GM19043 (cell line): ENCODE results near the gene SLC6A7.
"Not testable (repeated sequence)": the region's sequence is repeated elsewhere in the genome, so short reads cannot be mapped to it uniquely, and the experiment has no call there.

Experiments used
- ATAC-seq: cut with Tn5 transposase; IDR thresholded peaks from one replicate; pipeline ENCODE4 v1.9.1; 2021; ENCODE audit warnings: low read depth; ENCODE audit not compliant: unreplicated experiment

Gene SLC6A7

DNA sequence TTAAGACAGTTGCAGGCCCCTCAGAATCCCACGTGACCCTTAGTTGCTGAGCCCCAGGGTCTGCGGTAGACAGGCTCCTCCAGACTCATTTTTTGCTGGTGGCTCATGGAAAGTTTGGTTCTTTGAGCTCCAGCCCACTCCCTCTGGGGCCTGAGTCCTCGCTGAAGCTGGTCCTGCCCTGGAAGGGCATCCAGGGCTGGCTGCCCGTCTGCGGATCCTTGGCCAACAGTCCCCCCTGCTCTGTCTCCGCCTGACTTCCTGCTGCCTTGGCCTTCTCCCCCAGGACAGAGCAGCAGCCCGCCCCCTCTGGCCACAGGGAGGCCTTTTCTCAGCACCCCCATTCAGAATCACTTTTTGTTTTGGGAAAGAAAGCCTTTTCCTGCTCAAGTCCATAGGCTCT lies 24.4 kb downstream of the SLC6A7 start:
- ATAC-seq = no peak

DNA sequence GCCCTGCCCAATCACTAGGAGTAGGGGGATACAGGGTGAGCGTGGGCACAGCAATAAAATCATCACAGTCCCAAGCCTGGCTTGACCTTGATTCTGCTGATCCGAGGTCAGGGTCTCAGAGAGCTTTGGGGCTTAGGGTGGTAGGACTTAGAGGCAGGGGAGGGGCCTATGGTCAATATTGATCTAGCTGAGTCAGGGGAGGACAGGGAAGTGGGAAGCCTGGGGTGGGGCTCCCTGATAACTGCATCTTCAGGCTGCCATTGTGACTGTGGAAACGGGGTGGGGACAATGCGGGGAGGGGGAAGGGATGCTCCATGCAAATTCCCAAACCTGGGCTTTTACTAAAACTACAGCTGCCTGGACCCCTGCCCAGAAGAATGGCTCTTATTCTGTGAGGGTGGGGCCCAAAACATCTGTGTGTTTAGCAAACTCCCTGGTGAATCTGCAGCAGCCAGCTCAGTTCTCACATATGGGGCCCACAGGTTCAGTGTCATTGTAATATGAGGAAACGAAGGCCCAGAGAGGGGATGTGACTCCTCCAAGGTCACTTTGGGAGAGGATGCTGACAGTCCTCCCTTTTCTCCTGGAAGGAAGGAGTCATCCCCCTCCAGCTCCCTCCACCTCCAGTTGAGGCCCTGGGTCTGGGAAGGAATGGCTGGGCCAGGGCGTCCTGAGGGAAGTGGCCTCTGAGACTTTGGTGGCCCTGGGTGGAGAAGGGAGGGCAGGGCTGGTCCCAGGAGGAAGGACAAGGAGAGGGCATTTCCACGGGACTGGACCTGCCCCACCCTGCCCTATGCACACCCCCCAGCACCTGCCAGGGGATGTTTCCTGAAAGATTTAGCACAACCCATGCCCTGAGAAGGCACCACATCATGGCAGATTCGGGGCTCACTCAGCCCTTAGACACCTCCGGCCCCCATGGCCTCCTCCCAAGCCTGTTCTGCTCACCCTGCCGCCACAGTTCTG lies 26.4 kb downstream of the SLC6A7 start:
- no peak for ATAC-seq

- ATAC-seq = no peak
These were observed 27.2 kb downstream of the SLC6A7 start for GRCh38 chr5:150217038-150217437.

DNA sequence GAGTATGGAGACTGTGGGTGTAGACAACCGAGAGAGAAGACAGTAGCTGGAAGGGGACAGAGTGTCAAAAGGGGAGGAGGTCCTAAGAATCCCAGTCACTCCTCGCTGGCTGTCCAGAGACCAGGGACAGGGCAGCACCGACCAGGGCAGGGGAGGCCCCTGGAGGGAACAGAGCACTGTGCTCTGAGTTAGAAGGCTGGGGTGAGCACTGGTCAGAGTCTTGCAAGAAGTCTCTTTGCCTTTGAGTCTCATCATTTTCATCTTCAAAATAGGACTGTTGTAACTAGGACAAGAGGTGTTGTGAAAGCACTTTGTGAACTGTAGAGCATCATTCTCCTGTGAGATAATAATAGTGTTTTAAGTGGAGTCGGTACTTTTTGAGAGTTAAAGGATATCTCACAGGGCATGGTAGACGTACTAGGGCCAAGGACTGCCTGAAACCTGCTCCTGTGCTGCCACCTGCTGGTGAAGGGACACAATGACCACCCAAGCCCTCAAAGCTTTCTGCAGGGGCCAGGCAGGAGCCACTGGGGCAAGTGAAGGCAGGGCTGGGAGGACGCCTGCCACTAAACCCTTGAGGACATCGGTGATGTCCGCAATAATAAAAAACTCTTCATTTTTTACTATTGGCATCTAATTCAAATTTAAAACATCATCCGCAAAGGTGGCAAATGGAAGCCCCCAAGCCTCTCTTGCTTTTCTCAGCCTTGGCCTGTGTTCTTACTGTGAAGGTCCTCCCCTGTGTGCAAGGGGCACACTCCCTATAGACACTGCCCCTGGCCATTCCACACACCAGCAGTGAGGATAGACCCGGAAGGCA lies 28.2 kb downstream of the SLC6A7 start:
- ATAC-seq = peak; percentile 94

GRCh38 chr5:150218693-150219035 lies 28.8 kb downstream of the SLC6A7 start:
- no peak for ATAC-seq

GRCh38 chr5:150219142-150219541 lies 29.3 kb downstream of the SLC6A7 start:
- ATAC-seq = no peak

DNA sequence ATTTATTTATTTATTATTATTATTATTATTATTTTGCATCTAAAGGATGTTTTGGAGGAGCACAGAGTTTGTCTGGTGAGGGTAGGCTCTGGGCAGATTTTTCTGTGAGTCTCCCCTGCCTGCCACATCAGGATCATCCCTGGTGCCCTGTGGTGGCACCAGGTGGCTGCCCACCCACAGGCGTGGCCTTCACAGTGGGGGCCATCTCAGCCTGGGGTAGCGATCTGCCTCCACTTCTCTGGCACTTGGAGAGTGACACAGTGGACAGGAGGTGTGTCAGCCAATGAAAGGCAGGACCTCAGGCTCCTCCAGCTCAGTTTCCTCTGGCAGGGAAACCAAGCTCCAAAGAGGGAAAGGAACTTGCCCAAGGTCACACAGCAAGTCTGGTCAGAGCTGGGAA lies 30.0 kb downstream of the SLC6A7 start:
- ATAC-seq = no peak

GRCh38 chr5:150221471-150221870 lies 31.6 kb downstream of the SLC6A7 start:
- no peak for ATAC-seq

DNA sequence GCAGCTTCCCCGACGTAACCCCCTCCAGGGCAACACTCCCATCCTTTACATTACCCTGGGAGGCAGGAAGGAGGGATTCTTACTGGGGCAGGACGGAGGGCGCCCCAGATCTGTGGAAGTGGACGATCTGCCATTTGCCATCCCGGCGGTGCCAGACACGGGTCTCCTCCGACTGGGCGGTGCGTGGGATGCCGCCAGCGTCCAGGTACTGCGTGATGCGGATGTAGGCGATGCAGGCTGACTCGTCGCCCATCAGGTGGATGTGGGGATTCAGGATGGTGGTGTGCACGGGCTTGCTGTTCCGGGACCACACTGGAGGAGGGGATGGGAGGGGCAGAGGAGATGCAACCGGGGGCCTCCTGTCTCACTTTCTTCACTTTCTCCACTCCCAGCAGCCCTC lies 33.0 kb downstream of the SLC6A7 start:
- no peak for ATAC-seq

DNA sequence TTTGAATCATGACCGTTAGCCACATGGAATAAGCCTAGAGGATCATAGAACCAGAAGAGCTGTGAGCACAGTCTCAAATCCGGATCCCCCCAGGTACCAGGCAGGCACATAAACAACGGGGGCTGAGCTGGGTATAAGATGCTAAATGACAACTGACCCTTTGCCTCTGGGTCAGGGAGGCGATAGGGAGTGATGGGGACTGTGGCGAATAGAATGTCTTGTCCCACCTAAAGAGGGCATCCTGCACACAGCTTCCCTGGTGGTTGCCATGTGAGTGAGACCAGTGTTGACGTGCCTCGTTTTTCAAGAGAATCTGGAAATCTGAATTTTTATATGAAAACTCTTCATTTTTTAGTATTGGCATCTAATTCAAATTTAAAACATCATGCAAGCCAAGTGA lies 33.6 kb downstream of the SLC6A7 start:
- no peak for ATAC-seq

DNA sequence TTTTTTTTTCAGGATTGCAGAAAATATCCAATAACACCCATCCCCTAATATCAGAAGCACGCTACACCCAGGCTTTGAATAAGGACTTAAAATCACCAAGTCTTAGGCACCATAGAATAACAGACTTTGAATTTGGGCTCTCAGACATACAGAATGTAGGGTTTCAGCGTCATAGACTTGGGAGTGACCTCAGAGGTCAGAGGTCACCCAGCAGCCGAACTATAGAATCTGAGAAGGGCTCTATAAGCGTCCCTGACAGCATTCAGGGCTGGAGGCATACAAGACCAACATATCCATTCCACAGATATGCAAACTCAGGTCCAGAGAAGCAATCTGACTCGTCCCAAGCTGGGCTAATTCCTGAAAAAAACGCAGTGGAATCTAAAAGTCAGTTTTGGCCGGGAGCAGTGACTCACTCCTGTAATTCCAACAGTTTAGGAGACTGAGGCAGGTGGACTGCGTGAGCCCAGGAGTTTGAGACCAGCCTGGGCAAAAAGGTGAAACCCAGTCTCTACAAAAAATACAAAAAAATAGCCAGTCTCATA lies 34.7 kb downstream of the SLC6A7 start:
- ATAC-seq = no peak

- no peak for ATAC-seq
These were observed 37.2 kb downstream of the SLC6A7 start for GRCh38 chr5:150227036-150227435.

DNA sequence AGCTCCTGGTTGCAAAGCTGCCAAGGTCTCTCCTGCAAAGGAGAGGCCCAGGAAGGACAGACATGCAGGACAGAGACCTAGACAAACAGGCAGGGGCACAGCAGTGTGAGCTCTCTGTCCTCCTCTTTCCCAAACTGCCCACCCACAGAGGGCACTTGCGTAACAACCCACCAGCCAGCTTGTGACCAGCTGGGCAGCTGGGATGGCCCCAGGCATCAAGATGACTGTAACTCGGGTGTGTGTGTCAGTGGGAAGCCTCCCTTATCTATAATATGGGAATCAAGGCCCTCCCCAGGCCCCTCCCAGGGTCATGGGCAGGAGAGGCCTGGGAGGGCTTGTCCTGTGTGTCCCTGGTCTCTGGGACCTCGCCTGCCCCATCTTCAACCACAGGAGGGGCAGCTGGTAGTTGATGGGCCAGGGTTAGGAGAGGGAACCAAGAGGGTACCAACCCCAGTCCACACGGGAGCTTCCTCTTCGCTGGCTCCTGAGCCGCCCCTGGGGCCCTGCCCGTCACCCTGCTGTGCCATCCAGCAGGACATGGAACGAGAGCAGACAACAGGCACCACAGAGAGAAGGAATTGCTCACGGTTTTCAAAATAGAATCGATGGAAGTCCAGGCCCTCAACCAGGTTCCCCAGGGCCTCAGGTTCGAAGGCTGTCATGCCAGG lies 37.9 kb downstream of the SLC6A7 start:
- no peak for ATAC-seq

GRCh38 chr5:150229571-150229970 lies 39.7 kb downstream of the SLC6A7 start:
- ATAC-seq = no peak

DNA sequence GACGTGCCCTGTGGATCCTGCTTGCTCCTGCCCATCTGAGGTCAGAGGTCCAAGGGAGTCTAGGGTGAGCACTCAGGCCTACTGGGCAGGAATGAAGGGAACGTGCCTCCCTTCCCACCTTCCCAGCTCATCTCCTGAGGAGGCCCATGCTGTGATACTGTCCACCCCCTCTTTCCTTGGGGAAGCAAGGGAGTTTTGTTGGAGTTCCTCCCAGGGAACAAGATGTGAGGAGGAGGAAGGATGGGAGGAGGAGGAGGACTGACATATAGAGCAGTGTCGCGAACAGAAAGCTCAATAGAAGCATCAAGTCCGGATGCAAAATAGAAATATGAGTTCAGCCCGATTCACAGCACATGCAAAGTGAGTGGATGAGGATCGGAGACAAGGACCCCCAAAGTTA lies 41.0 kb downstream of the SLC6A7 start:
- no peak for ATAC-seq

- ATAC-seq = not testable (repeated sequence)
These were observed 43.8 kb downstream of the SLC6A7 start for GRCh38 chr5:150233706-150234105.

DNA sequence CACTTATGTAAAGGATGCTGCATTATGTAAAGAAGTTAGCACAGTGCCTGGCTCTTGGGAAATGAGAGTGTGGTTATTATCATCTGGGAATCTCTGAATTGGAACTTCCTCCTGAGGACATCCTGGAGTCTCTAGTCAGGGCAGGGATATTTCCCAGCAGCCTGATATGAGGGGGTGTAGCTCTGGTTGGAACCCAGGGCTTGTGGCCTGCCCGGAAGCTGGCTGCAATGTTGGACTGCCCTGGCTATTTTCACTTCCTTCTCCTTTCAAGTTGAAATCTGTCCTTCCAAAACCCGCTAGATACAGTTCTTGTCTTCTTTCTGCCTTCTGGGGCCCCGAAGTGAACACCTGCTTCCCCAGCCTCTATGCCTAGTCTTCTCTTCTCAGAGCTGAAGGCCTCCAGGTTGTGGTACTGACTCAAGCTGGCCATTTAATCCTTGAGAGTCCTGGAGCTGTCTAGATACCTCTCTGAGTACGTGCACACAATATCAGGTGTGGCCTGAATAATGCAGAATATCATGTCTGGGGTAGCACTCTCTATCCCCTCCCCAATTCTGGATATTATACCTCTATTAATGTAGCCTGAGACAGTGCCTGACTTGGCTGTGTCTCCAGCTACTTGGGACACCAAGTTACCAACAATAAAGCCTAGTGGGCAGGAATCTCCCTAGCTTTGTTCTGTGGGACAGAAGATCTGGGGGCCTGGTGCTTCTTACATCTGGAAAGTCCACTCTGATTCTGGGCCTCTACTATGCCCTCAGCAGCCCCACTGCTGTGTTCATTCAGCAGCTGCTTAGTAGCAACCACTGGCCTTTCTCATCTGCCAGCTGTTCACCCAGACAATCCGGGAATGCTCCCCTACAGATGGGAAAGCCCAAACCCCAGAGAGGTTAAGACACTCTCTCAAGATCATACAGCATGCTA lies 45.0 kb downstream of the SLC6A7 start:
- no peak for ATAC-seq

DNA sequence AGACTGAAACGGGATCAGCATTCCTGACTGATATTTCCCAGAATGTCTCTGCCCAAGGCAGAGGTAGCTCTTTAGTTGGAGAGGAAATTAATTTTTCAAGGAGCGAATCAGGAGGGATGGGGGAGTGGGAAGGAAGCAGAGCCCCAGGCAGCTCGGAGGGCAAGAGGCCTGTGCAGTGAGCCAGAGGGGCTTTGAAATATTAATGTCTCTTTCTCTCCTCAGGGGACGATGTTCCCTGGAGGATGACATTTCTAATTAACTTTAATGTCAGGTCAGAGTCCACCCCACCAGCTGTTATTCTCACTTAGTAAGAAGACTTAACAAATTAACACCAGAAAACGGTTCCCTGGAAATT lies 45.6 kb downstream of the SLC6A7 start:
- ATAC-seq = no peak

DNA sequence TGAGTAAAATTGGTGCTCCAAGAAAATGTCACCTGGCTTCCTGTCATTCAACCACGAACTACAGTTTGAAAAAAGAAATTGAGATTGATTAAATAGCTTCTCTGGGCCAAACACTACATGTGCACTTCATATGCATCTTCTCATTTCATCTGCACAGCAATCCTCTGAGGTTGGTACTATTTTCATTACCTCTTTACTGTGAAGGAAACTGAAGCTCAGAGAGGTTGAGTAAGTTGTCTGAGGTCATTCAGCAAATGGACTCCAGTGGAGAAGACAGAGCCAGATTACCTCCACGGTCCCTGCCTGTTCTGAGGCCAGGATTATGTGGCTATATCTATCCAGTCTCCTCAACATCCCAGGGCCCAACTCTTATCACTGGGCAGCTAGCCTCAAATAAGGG lies 46.5 kb downstream of the SLC6A7 start:
- no peak for ATAC-seq
